Kidney (tissue), 14 donors: ENCODE data around the gene SOCS3. TPM values are rescaled to one million over a fixed set of nuclear protein-coding genes. Genes with fewer than 3 reads are reported as not detected.

ENCODE experiments used
- DNase-seq, 5 donors: peaks; one replicate each; pipeline ENCODE4 v3.0.0-alpha.2; 2013 to 2020
- FAIRE-seq: peaks from 2 replicates; lab custom pipeline; 2012; peaks lifted over from hg19 to GRCh38; lab: Jason Lieb, UNC
- H3K27ac ChIP-seq, 2 donors: one replicate each; pipeline ENCODE4 v1.7.0; 2013; ENCODE audit warnings: low read depth in 2 of 2, low read length in 2 of 2, inconsistent platforms in 1 of 2
- H3K27me3 ChIP-seq: one replicate; pipeline ENCODE4 v1.7.1; 2013; ENCODE audit warnings: low read length, inconsistent platforms; ENCODE audit not compliant: control insufficient read depth, insufficient read depth
- H3K36me3 ChIP-seq, 3 donors: one replicate each; pipeline versions ENCODE4 v1.7.0 to v1.7.1; 2013; ENCODE audit warnings: low read length in 3 of 3, control low read depth in 1 of 3, inconsistent platforms in 1 of 3; ENCODE audit not compliant: insufficient read depth in 3 of 3, control insufficient read depth in 2 of 3
- H3K4me1 ChIP-seq, 3 donors: one replicate each; pipeline versions ENCODE4 v1.7.0 to v1.7.1; 2013; ENCODE audit warnings: low read length in 3 of 3, inconsistent platforms in 1 of 3, low read depth in 1 of 3; ENCODE audit not compliant: control insufficient read depth in 2 of 3, insufficient read depth in 2 of 3
- H3K4me3 ChIP-seq, 3 donors: one replicate each; pipeline versions ENCODE4 v1.7.0 to v1.8.1; 2013; ENCODE audit warnings: low read length in 3 of 3, control low read depth in 1 of 3, inconsistent platforms in 1 of 3
- H3K9ac ChIP-seq, 3 donors: one replicate each; pipeline versions ENCODE4 v1.7.0 to v1.7.1; 2013; ENCODE audit warnings: low read length in 3 of 3, control low read depth in 1 of 3, inconsistent platforms in 1 of 3
- H3K9me3 ChIP-seq, 3 donors: one replicate each; pipeline versions ENCODE4 v1.7.0 to v1.7.1; 2013; ENCODE audit warnings: low read length in 3 of 3, control low read depth in 1 of 3, inconsistent platforms in 1 of 3; ENCODE audit not compliant: control insufficient read depth in 2 of 3, insufficient read depth in 1 of 3
- CTCF ChIP-seq: IDR thresholded peaks from 3 replicates; pipeline ENCODE4 v1.5.1; 2012; ENCODE audit warnings: mild to moderate bottlenecking, moderate library complexity, borderline replicate concordance; ENCODE audit not compliant: insufficient read depth; ENCODE audit errors: extremely low read depth
- intact Hi-C: fragments of 100-400 bp; cut with DNase I; formaldehyde crosslinking; loops from one replicate; pipeline ENCODE4 v1.11.1; 2022
- polyA plus RNA-seq: library from polyadenylated mRNA; stranded (reverse); fragments of 350-450 nt; fragmentation: Illumina TruSeq; extraction: RNeasy Lipid Tissue Mini Kit (QIAGEN cat#74804); gene quantifications from one replicate; pipeline ENCODE4 v1.2.3, GENCODE V29; 2014; ENCODE audit warnings: low read depth, low replicate concordance; ENCODE audit not compliant: insufficient read depth
- total RNA-seq: library from RNA; stranded (reverse); fragmentation: NEBNext Ultra II Directional; extraction: Animal tissue kit (Norgen Biotek cat#: 25700); gene quantifications from one replicate; pipeline ENCODE4 v1.2.1, GENCODE V29; 2021
- donor health status: control.
- donor health status: control.
- donor health status: control.
- donor health status: control.
- donor health status: control.
- donor health status: DM: yes; HTN: yes; CAD: no.
- donor health status: Normal renal cell carcinoma (clear cell type).

Gene SOCS3
- total and polyA plus RNA-seq, 2 donors from 2014 or later = 31.2 to 110 TPM

DNA sequence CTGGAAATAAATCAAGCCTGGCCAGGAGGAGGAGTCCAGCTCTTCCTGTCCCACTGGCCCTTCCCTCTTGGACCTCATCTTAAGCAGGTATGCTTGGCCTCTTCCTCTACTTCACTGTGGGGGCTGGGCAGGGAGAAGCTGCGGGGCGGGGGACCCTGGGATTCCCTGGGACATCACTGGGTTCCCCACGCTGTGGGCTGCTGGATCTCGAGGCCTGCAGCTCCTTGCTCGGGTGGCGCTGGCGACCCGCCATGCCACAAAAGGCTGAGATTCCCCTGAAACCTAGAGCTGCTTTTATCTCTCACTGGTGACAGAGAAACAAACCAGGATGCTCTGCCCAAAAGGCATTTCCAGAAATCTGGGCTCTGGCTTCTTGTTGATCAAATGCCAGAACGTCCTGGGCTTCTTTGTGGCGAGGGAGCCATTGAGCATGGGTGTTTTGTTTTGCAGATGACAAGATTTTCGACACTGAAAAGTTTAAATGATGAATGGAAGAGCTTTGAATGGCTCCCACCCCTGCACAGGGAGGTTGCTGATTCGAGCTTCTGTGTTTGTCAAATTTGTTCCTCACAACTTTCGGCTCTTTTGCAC is 10.0 kb upstream of the SOCS3 start:
- DNase-seq (no peak), FAIRE-seq (no peak)
- no peak for TF ChIP-seq CTCF
- Histone ChIP-seq H3K4me3 (no peak overlapping the region), H3K9me3 (no peaks in the 10 kb centered on the region), H3K27ac (no peak overlapping the region), H3K36me3 (no peaks in the 10 kb centered on the region), H3K27me3 (no peaks in the 10 kb centered on the region), H3K4me1 (peaks cover 5 to 8% (median 7%) of the 10 kb centered on the region in 3 donors), H3K9ac (no peak overlapping the region)
- intact Hi-C loops = loop anchor here (5.0 kb wide), 1 partner anchor 47 kb away; no protein-coding TSS in a partner anchor

- Histone ChIP-seq H3K9me3 (no peaks in the 10 kb centered on the region), H3K4me3 (no peak overlapping the region), H3K36me3 (no peaks in the 10 kb centered on the region), H3K4me1 (peaks cover 5 to 8% (median 7%) of the 10 kb centered on the region in 3 donors), H3K9ac (no peak overlapping the region), H3K27me3 (no peaks in the 10 kb centered on the region), H3K27ac (no peak overlapping the region)
- DNase-seq (no peak), FAIRE-seq (no peak)
- TF ChIP-seq CTCF = no peak
- intact Hi-C loops = loop anchor here (5.0 kb wide), 1 partner anchor 48 kb away; no protein-coding TSS in a partner anchor
Observed at GRCh38 chr17:78368854-78369495, 9.1 kb upstream of the SOCS3 start.

- no peaks in the 10 kb centered on the region for H3K27me3 ChIP-seq
- intact Hi-C loops = loop anchor here (5.0 kb wide), 1 partner anchor 49 kb away; no protein-coding TSS in a partner anchor
- H3K27ac ChIP-seq = no peak overlapping the region
- no peak for FAIRE-seq
- H3K9ac ChIP-seq = no peak overlapping the region
- H3K4me3 ChIP-seq = no peak overlapping the region
- peaks cover 5 to 8% (median 7%) of the 10 kb centered on the region in 3 donors for H3K4me1 ChIP-seq
- TF ChIP-seq CTCF = no peak
- no peaks in the 10 kb centered on the region for H3K9me3 ChIP-seq
- no peak for DNase-seq
- H3K36me3 ChIP-seq = no peaks in the 10 kb centered on the region
Observed at GRCh38 chr17:78368348-78368747, 8.5 kb upstream of the SOCS3 start.
